Activated naive CD8-positive, alpha-beta T cell treated with anti-CD3 and anti-CD28 coated beads, Interleukin-2, amount 50 U/mL, for 24 hours (primary cell): ENCODE results near the gene FSTL3.
"Not testable (repeated sequence)": the region's sequence is repeated elsewhere in the genome, so short reads cannot be mapped to it uniquely, and the experiment has no call there.

ENCODE experiments used
- ATAC-seq: fragments of 150-1000 bp; cut with Tn5 transposase; one replicate; pipeline ENCODE4 v1.10.0; 2021
- DNase-seq: peaks from one replicate; pipeline ENCODE4 v3.0.0; 2021
- H3K27ac Mint-ChIP-seq: one replicate; pipeline ENCODE4 v1.8.0; 2021; ENCODE audit warnings: mild to moderate bottlenecking, mixed read lengths
- H3K27me3 Mint-ChIP-seq: one replicate; pipeline ENCODE4 v1.8.0; 2021; ENCODE audit warnings: mixed read lengths
- H3K36me3 Mint-ChIP-seq: one replicate; pipeline ENCODE4 v1.8.0; 2021; ENCODE audit warnings: low read depth, mixed read lengths
- H3K4me1 Mint-ChIP-seq: one replicate; pipeline ENCODE4 v1.8.0; 2021; ENCODE audit warnings: mixed read lengths
- H3K4me3 Mint-ChIP-seq: one replicate; pipeline ENCODE4 v1.8.0; 2021; ENCODE audit warnings: mild to moderate bottlenecking, moderate library complexity, mixed read lengths
- H3K9me3 Mint-ChIP-seq: one replicate; pipeline ENCODE4 v1.8.0; 2021; ENCODE audit warnings: mixed read lengths

The FSTL3 gene

GRCh38 chr19:680287-681028 is 4.3 kb downstream of the FSTL3 start:
- H3K27me3 Mint-ChIP-seq: peaks cover 7% of the 10 kb centered on the region
- peak overlapping the region; percentile 94 for H3K27ac Mint-ChIP-seq
- DNase-seq: peak; percentile 99
- peak overlapping the region; percentile 77 for H3K4me3 Mint-ChIP-seq
- no peaks in the 10 kb centered on the region for H3K9me3 Mint-ChIP-seq
- no peaks in the 10 kb centered on the region for H3K36me3 Mint-ChIP-seq
- peak; percentile 78 for ATAC-seq
- peaks cover 6% of the 10 kb centered on the region for H3K4me1 Mint-ChIP-seq

DNA sequence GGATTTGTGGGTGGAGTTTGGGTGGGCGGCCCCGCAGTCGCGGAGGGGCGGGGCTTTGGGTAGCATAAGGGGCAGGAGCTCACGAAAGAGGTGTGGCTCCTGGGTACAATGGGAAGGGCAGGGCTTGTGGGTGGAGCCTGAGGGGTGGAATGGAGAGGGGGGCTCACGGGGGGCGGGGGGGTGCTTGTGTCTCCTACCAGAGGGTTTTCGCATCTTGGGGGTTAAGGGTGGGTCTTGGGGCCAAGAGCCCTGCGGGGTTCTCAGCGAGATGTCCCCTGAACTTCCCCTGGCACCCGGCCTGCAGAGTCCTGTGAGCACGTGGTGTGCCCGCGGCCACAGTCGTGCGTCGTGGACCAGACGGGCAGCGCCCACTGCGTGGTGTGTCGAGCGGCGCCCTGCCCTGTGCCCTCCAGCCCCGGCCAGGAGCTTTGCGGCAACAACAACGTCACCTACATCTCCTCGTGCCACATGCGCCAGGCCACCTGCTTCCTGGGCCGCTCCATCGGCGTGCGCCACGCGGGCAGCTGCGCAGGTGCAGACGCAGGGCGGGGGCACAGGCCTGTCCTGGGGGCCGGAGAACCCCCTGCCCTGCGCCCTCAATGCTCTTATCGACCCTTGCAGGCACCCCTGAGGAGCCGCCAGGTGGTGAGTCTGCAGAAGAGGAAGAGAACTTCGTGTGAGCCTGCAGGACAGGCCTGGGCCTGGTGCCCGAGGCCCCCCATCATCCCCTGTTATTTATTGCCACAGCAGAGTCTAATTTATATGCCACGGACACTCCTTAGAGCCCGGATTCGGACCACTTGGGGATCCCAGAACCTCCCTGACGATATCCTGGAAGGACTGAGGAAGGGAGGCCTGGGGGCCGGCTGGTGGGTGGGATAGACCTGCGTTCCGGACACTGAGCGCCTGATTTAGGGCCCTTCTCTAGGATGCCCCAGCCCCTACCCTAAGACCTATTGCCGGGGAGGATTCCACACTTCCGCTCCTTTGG is 5.1 kb downstream of the FSTL3 start:
- Mint-ChIP-seq H3K4me1 (peaks cover 5% of the 10 kb centered on the region), H3K27me3 (peaks cover 5% of the 10 kb centered on the region), H3K4me3 (peak overlapping the region; percentile 77), H3K27ac (peak overlapping the region; percentile 94), H3K9me3 (no peaks in the 10 kb centered on the region), H3K36me3 (no peaks in the 10 kb centered on the region)
- DNase-seq: peak; percentile 95
- ATAC-seq: no peak

DNA sequence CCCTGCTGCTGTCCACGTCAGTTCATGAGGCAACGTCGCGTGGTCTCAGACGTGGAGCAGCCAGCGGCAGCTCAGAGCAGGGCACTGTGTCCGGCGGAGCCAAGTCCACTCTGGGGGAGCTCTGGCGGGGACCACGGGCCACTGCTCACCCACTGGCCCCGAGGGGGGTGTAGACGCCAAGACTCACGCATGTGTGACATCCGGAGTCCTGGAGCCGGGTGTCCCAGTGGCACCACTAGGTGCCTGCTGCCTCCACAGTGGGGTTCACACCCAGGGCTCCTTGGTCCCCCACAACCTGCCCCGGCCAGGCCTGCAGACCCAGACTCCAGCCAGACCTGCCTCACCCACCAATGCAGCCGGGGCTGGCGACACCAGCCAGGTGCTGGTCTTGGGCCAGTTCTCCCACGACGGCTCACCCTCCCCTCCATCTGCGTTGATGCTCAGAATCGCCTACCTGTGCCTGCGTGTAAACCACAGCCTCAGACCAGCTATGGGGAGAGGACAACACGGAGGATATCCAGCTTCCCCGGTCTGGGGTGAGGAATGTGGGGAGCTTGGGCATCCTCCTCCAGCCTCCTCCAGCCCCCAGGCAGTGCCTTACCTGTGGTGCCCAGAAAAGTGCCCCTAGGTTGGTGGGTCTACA is 6.6 kb downstream of the FSTL3 start:
- no peaks in the 10 kb centered on the region for H3K36me3 Mint-ChIP-seq
- H3K9me3 Mint-ChIP-seq: no peaks in the 10 kb centered on the region
- H3K27me3 Mint-ChIP-seq: no peaks in the 10 kb centered on the region
- peaks cover 5% of the 10 kb centered on the region for H3K4me1 Mint-ChIP-seq
- no peak overlapping the region for H3K4me3 Mint-ChIP-seq
- no peak for ATAC-seq
- no peak for DNase-seq
- H3K27ac Mint-ChIP-seq: no peak overlapping the region

DNA sequence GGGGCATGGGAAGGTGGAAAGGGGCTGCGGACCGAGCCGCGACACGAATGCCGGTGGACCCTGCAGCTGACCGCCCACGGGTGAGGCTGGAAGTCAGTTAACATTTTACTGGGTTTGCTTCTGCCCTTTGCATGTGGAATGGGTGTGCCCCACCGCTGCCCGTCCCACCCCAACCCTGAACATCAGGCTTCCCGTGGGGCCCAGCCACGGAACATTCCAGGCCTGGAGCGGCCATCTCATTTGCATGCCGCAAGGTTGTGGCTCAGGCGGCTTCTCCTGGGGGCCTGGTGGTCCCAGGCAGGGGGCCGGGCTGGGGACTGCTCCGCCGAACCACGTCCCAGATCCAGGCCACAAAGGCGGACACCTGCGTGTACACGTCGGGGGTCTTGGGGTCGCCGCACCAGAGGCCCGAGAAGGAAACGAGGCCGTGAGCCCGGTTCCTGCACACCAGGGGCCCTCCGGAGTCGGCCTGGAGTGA is 9.3 kb downstream of the FSTL3 start:
- H3K27me3 Mint-ChIP-seq: no peaks in the 10 kb centered on the region
- H3K4me3 Mint-ChIP-seq: no peak overlapping the region
- no peak overlapping the region for H3K27ac Mint-ChIP-seq
- H3K9me3 Mint-ChIP-seq: no peaks in the 10 kb centered on the region
- ATAC-seq: no peak
- no peaks in the 10 kb centered on the region for H3K4me1 Mint-ChIP-seq
- no peaks in the 10 kb centered on the region for H3K36me3 Mint-ChIP-seq
- DNase-seq: no peak

DNA sequence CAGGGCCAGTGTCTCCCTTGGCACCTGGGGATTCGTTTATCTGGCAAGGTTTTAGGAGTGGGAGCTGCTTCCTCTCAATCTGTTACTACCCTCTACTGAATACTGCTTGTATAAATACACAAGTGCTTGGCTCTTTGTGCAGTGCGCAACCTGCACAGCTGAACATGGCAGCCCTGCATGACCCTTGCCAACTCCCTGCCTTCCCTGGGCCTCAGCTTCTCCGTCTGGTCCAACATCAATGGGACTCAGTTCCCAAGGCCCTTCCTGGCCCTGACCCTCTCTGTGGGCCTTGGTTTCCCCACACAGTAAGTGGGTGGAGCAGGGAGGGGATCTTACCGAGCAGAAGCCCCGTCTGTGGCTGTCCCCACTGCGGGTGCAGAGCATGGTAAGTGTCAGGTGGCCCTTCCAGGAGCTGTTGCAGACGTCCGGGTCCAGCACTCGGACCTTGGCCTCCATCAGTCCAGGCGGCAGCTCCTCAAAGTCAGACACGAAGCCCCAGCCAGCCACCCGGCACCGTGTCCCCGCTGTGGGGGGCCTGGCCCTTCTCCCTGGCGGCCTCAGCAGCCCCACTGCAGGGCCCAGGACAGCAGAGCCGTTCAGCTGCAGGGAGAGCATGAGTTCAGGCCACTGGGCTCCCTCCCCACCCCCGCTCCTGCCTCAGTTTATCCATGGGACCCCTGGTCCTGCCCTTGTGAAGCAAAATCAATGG is 10.6 kb downstream of the FSTL3 start:
- Mint-ChIP-seq H3K27me3 (no peaks in the 10 kb centered on the region), H3K36me3 (no peaks in the 10 kb centered on the region), H3K4me1 (no peaks in the 10 kb centered on the region), H3K9me3 (no peaks in the 10 kb centered on the region), H3K4me3 (no peak overlapping the region), H3K27ac (no peak overlapping the region)
- ATAC-seq (no peak), DNase-seq (no peak)

- no peak overlapping the region for H3K27ac Mint-ChIP-seq
- H3K4me1 Mint-ChIP-seq: no peaks in the 10 kb centered on the region
- DNase-seq: no peak
Observed at GRCh38 chr19:687569-688166, 11.5 kb downstream of the FSTL3 start.

DNA sequence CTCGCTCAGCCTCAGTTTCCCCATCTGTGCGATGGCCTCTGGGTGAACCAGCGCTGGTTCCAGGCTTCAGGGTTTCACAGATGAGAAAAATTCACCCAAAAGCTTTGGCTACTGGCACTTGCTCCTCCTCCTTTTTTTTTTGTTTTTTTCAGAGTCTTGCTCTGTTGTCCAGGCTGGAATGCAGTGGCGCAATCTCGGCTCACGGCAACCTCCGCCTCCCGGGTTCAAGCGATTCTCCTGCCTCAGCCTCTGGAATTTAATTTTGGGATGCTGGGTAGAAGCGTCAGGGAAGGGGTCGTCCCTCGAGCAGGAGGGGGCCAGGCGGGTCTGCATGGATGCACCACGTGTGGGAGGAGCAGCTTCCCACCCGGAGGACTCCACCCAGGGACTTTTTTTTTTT is 12.0 kb downstream of the FSTL3 start:
- no peak for ATAC-seq
- Mint-ChIP-seq H3K4me3 (no peak overlapping the region), H3K27ac (no peak overlapping the region), H3K4me1 (no peaks in the 10 kb centered on the region), H3K27me3 (no peaks in the 10 kb centered on the region), H3K9me3 (no peaks in the 10 kb centered on the region), H3K36me3 (no peaks in the 10 kb centered on the region)
- no peak for DNase-seq

More at GRCh38 chr19:687569-688166, 11.5 kb downstream of the FSTL3 start:
- H3K36me3 Mint-ChIP-seq: no peaks in the 10 kb centered on the region
- no peak overlapping the region for H3K4me3 Mint-ChIP-seq
- no peaks in the 10 kb centered on the region for H3K9me3 Mint-ChIP-seq
- no peak for ATAC-seq
- no peaks in the 10 kb centered on the region for H3K27me3 Mint-ChIP-seq

DNA sequence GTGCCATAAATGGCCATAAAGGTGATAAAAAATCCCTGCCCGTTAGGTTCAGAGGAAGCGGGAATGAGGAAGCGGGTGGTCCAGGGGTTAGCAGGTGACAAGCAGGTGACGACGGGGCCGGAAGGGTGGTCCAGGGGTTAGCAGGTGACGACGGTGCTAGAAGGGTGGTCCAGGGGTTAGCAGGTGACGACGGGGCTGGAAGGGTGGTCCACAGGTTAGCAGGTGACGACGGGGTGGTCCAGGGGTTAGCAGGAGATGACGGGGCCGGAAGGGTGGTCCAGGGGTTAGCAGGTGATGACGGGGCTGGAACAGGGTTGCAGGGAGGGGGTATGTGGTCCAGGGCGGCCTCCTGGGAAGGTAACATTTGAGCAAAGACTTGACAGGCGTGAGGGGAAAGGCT is 12.8 kb downstream of the FSTL3 start:
- no peaks in the 10 kb centered on the region for H3K36me3 Mint-ChIP-seq
- no peak for ATAC-seq
- no peaks in the 10 kb centered on the region for H3K9me3 Mint-ChIP-seq
- no peaks in the 10 kb centered on the region for H3K4me1 Mint-ChIP-seq
- no peaks in the 10 kb centered on the region for H3K27me3 Mint-ChIP-seq
- DNase-seq: no peak
- no peak overlapping the region for H3K4me3 Mint-ChIP-seq
- no peak overlapping the region for H3K27ac Mint-ChIP-seq

- H3K36me3 Mint-ChIP-seq: no peaks in the 10 kb centered on the region
- no peak overlapping the region for H3K27ac Mint-ChIP-seq
- no peaks in the 10 kb centered on the region for H3K4me1 Mint-ChIP-seq
- H3K27me3 Mint-ChIP-seq: peaks cover 8% of the 10 kb centered on the region
- H3K4me3 Mint-ChIP-seq: no peak overlapping the region
- ATAC-seq (no peak), DNase-seq (no peak)
- H3K9me3 Mint-ChIP-seq: no peaks in the 10 kb centered on the region
Observed at GRCh38 chr19:690203-690602, 14.0 kb downstream of the FSTL3 start.

- no peak for ATAC-seq
- H3K27me3 Mint-ChIP-seq: peaks cover 30% of the 10 kb centered on the region
Observed at GRCh38 chr19:694481-695351, 18.5 kb downstream of the FSTL3 start.

DNA sequence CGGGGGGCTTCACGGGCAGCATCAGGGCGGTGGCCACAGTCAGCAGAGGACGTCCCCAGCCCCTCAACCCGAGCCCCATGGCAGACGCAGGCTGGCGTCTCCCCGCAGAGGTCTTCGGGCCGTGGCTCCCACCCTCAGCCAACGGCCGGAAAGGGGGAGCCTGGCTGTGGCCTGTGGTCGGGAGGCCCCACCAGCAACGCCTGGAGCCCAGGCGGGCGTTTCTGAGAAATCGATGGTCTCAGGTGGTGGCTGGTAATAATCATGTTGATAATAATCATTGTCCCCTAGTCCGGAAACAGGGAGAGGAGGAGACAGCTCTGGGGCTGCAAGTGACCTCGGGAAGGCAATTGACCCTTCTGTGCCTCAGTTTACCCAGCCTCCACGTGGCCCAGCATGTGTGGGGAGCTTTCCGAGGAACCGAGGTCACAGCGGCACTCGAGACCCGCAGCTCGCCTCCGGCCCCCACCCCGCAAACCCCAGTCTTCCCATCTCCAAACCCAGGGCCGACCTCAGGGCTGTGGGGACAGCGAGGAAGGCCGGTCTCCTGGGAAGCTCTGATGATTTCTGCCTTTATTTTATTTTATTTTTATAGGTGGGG is 19.3 kb downstream of the FSTL3 start, which contains the start of gene PRSS57:
Gene PRSS57 (minus strand): TSS at position 101 of the 598 bp plus-strand sequence. CDS start 22 bp downstream, at position 79.
- Mint-ChIP-seq H3K36me3 (no peaks in the 10 kb centered on the region), H3K27ac (no peak within 1 kb of the TSS), H3K27me3 (peaks cover 30% of the 10 kb centered on the region), H3K4me1 (peaks cover 1% of the 10 kb centered on the region), H3K9me3 (no peaks in the 10 kb centered on the region), H3K4me3 (no peak within 1 kb of the TSS)
- ATAC-seq (no peak), DNase-seq (no peak)

More at GRCh38 chr19:694481-695351, 18.5 kb downstream of the FSTL3 start:
- Mint-ChIP-seq H3K36me3 (no peaks in the 10 kb centered on the region), H3K9me3 (no peaks in the 10 kb centered on the region), H3K4me3 (no peak overlapping the region), H3K27ac (no peak overlapping the region), H3K4me1 (peaks cover 1% of the 10 kb centered on the region)
- no peak for DNase-seq

- H3K27ac Mint-ChIP-seq, H3K4me3 Mint-ChIP-seq, H3K36me3 Mint-ChIP-seq, H3K4me1 Mint-ChIP-seq, DNase-seq, H3K9me3 Mint-ChIP-seq, ATAC-seq: not testable (repeated sequence)
- peaks cover 39% of the 10 kb centered on the region for H3K27me3 Mint-ChIP-seq
Observed at GRCh38 chr19:698529-698928, 22.3 kb downstream of the FSTL3 start.
